Ovary (tissue), 9 donors: ENCODE data around the gene PAK6. TPM values are rescaled to one million over a fixed set of nuclear protein-coding genes. Genes with fewer than 3 reads are reported as not detected.

Experiments used
- DNase-seq, 5 donors: peaks; one replicate each; pipeline ENCODE4 v3.0.0-alpha.2; 2019 to 2020
- H3K27ac ChIP-seq, 2 donors: fragments of 200-600 bp; one replicate each; pipeline versions ENCODE4 v1.5.1 to v1.8.0; 2019 to 2022
- H3K27me3 ChIP-seq: fragments of 200-600 bp; one replicate; pipeline ENCODE4 v1.8.0; 2022
- H3K36me3 ChIP-seq: fragments of 200-600 bp; sonication (generic); one replicate; pipeline ENCODE4 v1.5.1; 2019
- H3K4me1 ChIP-seq: one replicate; pipeline ENCODE4 v1.8.1; 2013; ENCODE audit warnings: mild to moderate bottlenecking, moderate library complexity; ENCODE audit not compliant: insufficient read depth
- H3K4me3 ChIP-seq: fragments of 200-600 bp; sonication (generic); one replicate; pipeline ENCODE4 v1.5.1; 2017
- H3K9me3 ChIP-seq, 2 donors: fragments of 200-600 bp in 1 of 2; sonication (generic) in 1 of 2; one replicate each; pipeline versions ENCODE4 v1.5.1 to v1.8.1; 2013 to 2019; ENCODE audit warnings: mild to moderate bottlenecking in 1 of 2, moderate library complexity in 1 of 2
- CTCF ChIP-seq, 3 donors: fragments of 450-650 bp in 2 of 3; fragments of 200-600 bp in 1 of 3; IDR thresholded peaks; one replicate each; pipeline versions ENCODE4 v1.5.1 to v1.8.0; 2016 to 2022; ENCODE audit warnings: antibody characterized with exemption in 3 of 3, mild to moderate bottlenecking in 1 of 3
- EP300 ChIP-seq: sonication (generic); formaldehyde crosslinking; IDR thresholded peaks from one replicate; pipeline ENCODE4 v1.6.1; 2017; ENCODE audit warnings: antibody characterized with exemption
- POLR2A ChIP-seq: fragments of 450-650 bp; IDR thresholded peaks from one replicate; pipeline ENCODE4 v1.6.1; 2017; ENCODE audit warnings: antibody characterized with exemption, mild to moderate bottlenecking, moderate library complexity
- WGBS, 3 donors: extraction: QIAGEN DNeasy Blood & Tissue Kit in 1 of 3; methylation state at CpG; one replicate each; pipeline versions ENCODE4 v1.1.5 to v1.1.7; 2013 to 2017; 5-methylcytosine and 5-hydroxymethylcytosine counted together
- intact Hi-C, 4 donors: fragments of 100-400 bp; cut with DNase I; formaldehyde crosslinking; loops; one replicate each; pipeline versions ENCODE4 v1.11.0 to v1.15.1; 2022 to 2023
- polyA plus RNA-seq, 2 donors: library from polyadenylated mRNA; stranded (reverse); fragments of 200-250 nt in 1 of 2; fragments of 350-450 nt in 1 of 2; fragmentation: Illumina TruSeq in 1 of 2; extraction: RNeasy Lipid Tissue Mini Kit (QIAGEN cat#74804) in 1 of 2; gene quantifications; one replicate each; pipeline ENCODE4 v1.2.3, GENCODE V29; 2013 to 2014
- total RNA-seq, 7 donors: library from RNA; depleted of rRNA in 2 of 7; stranded (reverse); fragments of >200 nt in 2 of 7; fragmentation: NEBNext Ultra II Directional in 3 of 7; extraction: Animal tissue kit (Norgen Biotek cat#: 25700) in 3 of 7; gene quantifications; one replicate each; pipeline versions ENCODE4 v1.1.0 to v1.2.4, GENCODE V29; 2016 to 2023
- donor health status: DM: no; HTN: no; CAD: no; lungs with moderate emphysema.
- donor health status: DM: no; HTN: no; CAD: no.
- donor health status: Bipolar disorder and iron deficiency.
- donor health status: DM: yes; HTN: yes; CAD: no.
- donor health status: DM: no; HTN: no; CAD: no.
- donor health status: DM: yes; HTN: yes; CAD: no.

Gene PAK6
- total and polyA plus RNA-seq, 9 donors, result 0.36 to 6.7 (median 1.5) TPM

GRCh38 chr15:40265875-40266274, 27.0 kb downstream of the PAK6 start:
- Histone ChIP-seq H3K4me1 (peaks cover 11% of the 10 kb centered on the region), H3K27me3 (no peaks in the 10 kb centered on the region), H3K36me3 (no peaks in the 10 kb centered on the region), H3K9me3 (no peaks in the 10 kb centered on the region), H3K27ac (peak overlapping the region in 1 of 2 donors; percentile 53), H3K4me3 (no peak overlapping the region)
- no peak for DNase-seq
- WGBS, 3 donors, result 89 to 96% (median 96%) methylated on average over 16 to 20 of the region's 20 CpGs
- intact Hi-C loops, result no loop called here
- TF ChIP-seq EP300 (no peak), POLR2A (no peak), CTCF (IDR thresholded peaks at IDR 0.05) (no peak)

- no peaks in the 10 kb centered on the region for H3K36me3 ChIP-seq
- no peak for TF ChIP-seq EP300
- no peak for TF ChIP-seq CTCF (IDR thresholded peaks at IDR 0.05)
- no peak for TF ChIP-seq POLR2A
- WGBS, 3 donors, result 18 to 22% (median 19%) methylated on average over 7 of the region's 7 CpGs
- no peaks in the 10 kb centered on the region for H3K9me3 ChIP-seq
- peak; percentile 65 to 84 (median 75) for DNase-seq
- intact Hi-C loops, result no loop called here
- H3K4me1 ChIP-seq, result peaks cover 11% of the 10 kb centered on the region
- no peak overlapping the region for H3K4me3 ChIP-seq
- no peaks in the 10 kb centered on the region for H3K27me3 ChIP-seq
- H3K27ac ChIP-seq, result peak overlapping the region; percentile 53 to 71
Measured at GRCh38 chr15:40266828-40267304, 28.0 kb downstream of the PAK6 start.

GRCh38 chr15:40267670-40268069, 28.8 kb downstream of the PAK6 start:
- DNase-seq, result no peak
- H3K4me1 ChIP-seq, result peaks cover 11% of the 10 kb centered on the region
- no peaks in the 10 kb centered on the region for H3K27me3 ChIP-seq
- intact Hi-C loops, result no loop called here
- H3K27ac ChIP-seq, result peak overlapping the region in 1 of 2 donors; percentile 71
- 86 to 91% (median 91%) methylated on average over 4 of the region's 4 CpGs for WGBS, 3 donors
- no peaks in the 10 kb centered on the region for H3K36me3 ChIP-seq
- H3K4me3 ChIP-seq, result no peak overlapping the region
- TF ChIP-seq EP300, result no peak
- no peak for TF ChIP-seq POLR2A
- TF ChIP-seq CTCF (IDR thresholded peaks at IDR 0.05), result no peak
- no peaks in the 10 kb centered on the region for H3K9me3 ChIP-seq

- Histone ChIP-seq H3K27ac (no peak overlapping the region), H3K27me3 (no peaks in the 10 kb centered on the region), H3K9me3 (no peaks in the 10 kb centered on the region), H3K36me3 (no peaks in the 10 kb centered on the region), H3K4me3 (no peak overlapping the region), H3K4me1 (peaks cover 7% of the 10 kb centered on the region)
- no peak for DNase-seq
- WGBS, 3 donors, result 79 to 86% (median 79%) methylated on average over 4 of the region's 4 CpGs
- intact Hi-C loops, result loop anchor here in 3 of 4 donors (5.0 to 10.0 kb wide), 4 partner anchors 52 to 225 kb away; partner anchors contain the start of gene BMF (in 1 of the 3)
- TF ChIP-seq CTCF (IDR thresholded peaks at IDR 0.05) (no peak), EP300 (no peak), POLR2A (no peak)
Measured at GRCh38 chr15:40269604-40270003, 30.7 kb downstream of the PAK6 start.
